A549 (cell line): ENCODE measurements around the gene MRPS24. TPM values are rescaled to one million over a fixed set of nuclear protein-coding genes. Genes with fewer than 3 reads are reported as not detected.

Experiments used
- ATAC-seq, 2 experiments: fragments of 200-7000 bp in 1 of 2; fragments of >200 bp in 1 of 2; cut with Nextera tagmentation in 1 of 2; cut with Tn5 transposase in 1 of 2; 3 replicates each; pipeline versions ENCODE4 v1.8.0 to v1.9.1; 2018 to 2020; ENCODE audit warnings: mild to moderate bottlenecking in 1 of 2, moderate library complexity in 1 of 2
- CTCF ChIA-PET: fragments of 300-600 bp; sonication (Branson Sonifier 250); formaldehyde crosslinking; extraction: SDS; loops from one replicate; lab custom pipeline; 2021; ENCODE audit warnings: antibody characterized with exemption, inconsistent platforms; lab: Yijun Ruan, JAX
- POLR2A ChIA-PET: fragments of 350-600 bp; formaldehyde crosslinking; extraction: SDS; loops from one replicate; lab custom pipeline; 2021; ENCODE audit warnings: antibody characterized with exemption, inconsistent platforms; lab: Yijun Ruan, JAX
- DNase-seq, 2 experiments: peaks; one replicate each; pipeline versions ENCODE4 v3.0.0 to v3.0.0-alpha.2; 2011 to 2016; ENCODE audit warnings: low read depth in 1 of 2, low spot score in 1 of 2
- FAIRE-seq: peaks from 2 replicates; lab custom pipeline; 2011; peaks lifted over from hg19 to GRCh38; lab: Jason Lieb, UNC
- H3K27ac ChIP-seq, 2 experiments: fragments of >200 bp; sonication (Bioruptor Twin); formaldehyde crosslinking; 3 replicates each; pipeline ENCODE4 v1.5.1; 2016 to 2017
- H3K4me1 ChIP-seq: fragments of >200 bp; sonication (Bioruptor Twin); formaldehyde crosslinking; 3 replicates; pipeline ENCODE4 v1.6.1; 2016
- H3K4me2 ChIP-seq: fragments of >200 bp; sonication (Bioruptor Twin); formaldehyde crosslinking; 3 replicates; pipeline ENCODE4 v1.6.1; 2016
- H3K4me3 ChIP-seq: fragments of >200 bp; sonication (Bioruptor Twin); formaldehyde crosslinking; 3 replicates; pipeline ENCODE4 v1.5.1; 2016
- H3K9me3 ChIP-seq: fragments of >200 bp; sonication (Bioruptor Twin); formaldehyde crosslinking; 3 replicates; pipeline ENCODE4 v1.6.1; 2016
- BCL3 ChIP-seq: fragments of >200 bp; sonication (Bioruptor Twin); formaldehyde crosslinking; IDR thresholded peaks from 3 replicates; pipeline ENCODE4 v1.6.1; 2016
- CBX2 ChIP-seq: fragments of 200-600 bp; sonication (generic); IDR thresholded peaks from 2 replicates; pipeline ENCODE4 v1.6.1; 2016; ENCODE audit warnings: low read depth, mild to moderate bottlenecking, borderline replicate concordance
- CHD4 ChIP-seq: fragments of 200-600 bp; sonication (generic); IDR thresholded peaks from 2 replicates; pipeline ENCODE4 v1.6.1; 2016; ENCODE audit warnings: antibody characterized with exemption, mild to moderate bottlenecking, borderline replicate concordance
- E2F6 ChIP-seq: IDR thresholded peaks from 2 replicates; pipeline ENCODE4 v1.6.1; 2012; ENCODE audit warnings: low read depth, borderline replicate concordance
- EHMT2 ChIP-seq: fragments of 200-600 bp; sonication (generic); IDR thresholded peaks from 2 replicates; pipeline ENCODE4 v1.6.1; 2016; ENCODE audit warnings: antibody characterized with exemption, low read depth, mild to moderate bottlenecking, moderate library complexity
- ELK1 ChIP-seq: fragments of 150-350 bp; IDR thresholded peaks from 2 replicates; pipeline ENCODE4 v1.6.1; 2014; ENCODE audit warnings: low read depth, mild to moderate bottlenecking, low read length
- ESRRA ChIP-seq: fragments of 150-350 bp; IDR thresholded peaks from 2 replicates; pipeline ENCODE4 v1.6.1; 2014; ENCODE audit warnings: mild to moderate bottlenecking, low read length, borderline replicate concordance
- FOSB ChIP-seq: fragments of 250-450 bp; sonication (Bioruptor Pico); IDR thresholded peaks from 2 replicates; pipeline ENCODE4 v1.5.0; 2020; ENCODE audit warnings: mild to moderate bottlenecking, moderate library complexity
- GATA3 ChIP-seq: IDR thresholded peaks from 2 replicates; pipeline ENCODE4 v1.6.1; 2012; ENCODE audit warnings: borderline replicate concordance
- HDAC2 ChIP-seq: fragments of 200-600 bp; sonication (generic); IDR thresholded peaks from 2 replicates; pipeline ENCODE4 v1.6.1; 2016
- HOXA7 ChIP-seq: fragments of 250-450 bp; sonication (Bioruptor Pico); IDR thresholded peaks from 2 replicates; pipeline ENCODE4 v1.5.0; 2020; ENCODE audit warnings: mild to moderate bottlenecking, moderate library complexity
- MYC ChIP-seq: IDR thresholded peaks from 2 replicates; pipeline ENCODE4 v1.6.1; 2012; ENCODE audit warnings: mild to moderate bottlenecking, inconsistent platforms, low read length, improper control_type of control experiment, borderline replicate concordance
- NR3C1 ChIP-seq: fragments of >200 bp; sonication (Bioruptor Twin); formaldehyde crosslinking; IDR thresholded peaks from 3 replicates; pipeline ENCODE4 v1.6.1; 2017
- PHF8 ChIP-seq: fragments of 200-600 bp; sonication (generic); IDR thresholded peaks from 2 replicates; pipeline ENCODE4 v1.6.1; 2016; ENCODE audit warnings: low read depth, mild to moderate bottlenecking, antibody characterized with exemption, moderate library complexity, borderline replicate concordance
- POLR2A ChIP-seq: IDR thresholded peaks from 2 replicates; pipeline ENCODE4 v1.6.1; 2012; ENCODE audit warnings: mild to moderate bottlenecking, low read length
- RAD21 ChIP-seq, 2 experiments: fragments of >200 bp in 1 of 2; sonication (Bioruptor Twin) in 1 of 2; formaldehyde crosslinking in 1 of 2; IDR thresholded peaks in 1 of 2; conservative IDR thresholded peaks in 1 of 2; 2 replicates in 1 of 2; 3 replicates in 1 of 2; pipeline ENCODE4 v1.6.1; 2012 to 2018; ENCODE audit warnings: inconsistent platforms in 1 of 2
- RARB ChIP-seq: fragments of 250-450 bp; sonication (Bioruptor Pico); IDR thresholded peaks from 2 replicates; pipeline ENCODE4 v1.8.0; 2021; ENCODE audit warnings: mild to moderate bottlenecking, moderate library complexity
- RCOR1 ChIP-seq: fragments of 150-350 bp; IDR thresholded peaks from 2 replicates; pipeline ENCODE4 v1.6.1; 2014; ENCODE audit warnings: antibody characterized with exemption, low read length, low read depth
- RNF2 ChIP-seq: fragments of 200-600 bp; sonication (generic); IDR thresholded peaks from 2 replicates; pipeline ENCODE4 v1.6.1; 2016; ENCODE audit warnings: low read depth, mild to moderate bottlenecking, antibody characterized with exemption, moderate library complexity, borderline replicate concordance
- TFCP2L1 ChIP-seq: fragments of 250-450 bp; sonication (Bioruptor Pico); IDR thresholded peaks from 2 replicates; pipeline ENCODE4 v1.5.0; 2021; ENCODE audit warnings: mild to moderate bottlenecking
- TP53 ChIP-seq: fragments of 250-450 bp; sonication (Bioruptor Pico); IDR thresholded peaks from 2 replicates; pipeline ENCODE4 v1.5.0; 2021; ENCODE audit warnings: mild to moderate bottlenecking, moderate library complexity
- WGBS: methylation state at CpG from one replicate; pipeline ENCODE4 v1.1.6; 2017; ENCODE audit errors: missing lambda C conversion rate; 5-methylcytosine and 5-hydroxymethylcytosine counted together
- polyA plus RNA-seq, 4 experiments: library from polyadenylated mRNA; depleted of rRNA in 3 of 4; stranded (reverse); fragments of >200 nt; fragmentation: RNase III in 1 of 4; extraction: RNeasy Plus Mini Kit Qiagen cat#74134 plus additional on column Dnase treatment in 1 of 4; gene quantifications; 2 replicates in 3 of 4; 3 replicates in 1 of 4; pipeline ENCODE4 v1.2.3, GENCODE V29; 2011 to 2017
- TF ChIP-seq, protein P1 (sequence below): fragments of >200 bp; sonication (Bioruptor Twin); formaldehyde crosslinking; IDR thresholded peaks from 3 replicates; pipeline ENCODE4 v1.5.1; 2016

Gene MRPS24
- polyA plus RNA-seq, 2 of the 4 experiments (the other 2 are of a cell fraction) = 170 to 226 TPM

GRCh38 chr7:43864126-43864525 lies 5.2 kb downstream of the MRPS24 start:
- Histone ChIP-seq H3K27ac (no peak overlapping the region), H3K4me2 (no peak overlapping the region), H3K9me3 (no peaks in the 10 kb centered on the region), H3K4me1 (peaks cover 8% of the 10 kb centered on the region; the same call in 2 of the 3 replicates), H3K4me3 (no peak overlapping the region)
- ChIA-PET POLR2A (no interaction called here), CTCF (interaction anchor here (1.6 to 2.9 kb wide), 2 partner anchors 12 to 26 kb away, joined by 4 to 8 read pairs; no protein-coding TSS in a partner anchor)
- no peak for TF ChIP-seq GATA3
- no peak for TF ChIP-seq EHMT2
- no peak for TF ChIP-seq CBX2
- no peak for TF ChIP-seq E2F6
- TF ChIP-seq, protein P1, sequence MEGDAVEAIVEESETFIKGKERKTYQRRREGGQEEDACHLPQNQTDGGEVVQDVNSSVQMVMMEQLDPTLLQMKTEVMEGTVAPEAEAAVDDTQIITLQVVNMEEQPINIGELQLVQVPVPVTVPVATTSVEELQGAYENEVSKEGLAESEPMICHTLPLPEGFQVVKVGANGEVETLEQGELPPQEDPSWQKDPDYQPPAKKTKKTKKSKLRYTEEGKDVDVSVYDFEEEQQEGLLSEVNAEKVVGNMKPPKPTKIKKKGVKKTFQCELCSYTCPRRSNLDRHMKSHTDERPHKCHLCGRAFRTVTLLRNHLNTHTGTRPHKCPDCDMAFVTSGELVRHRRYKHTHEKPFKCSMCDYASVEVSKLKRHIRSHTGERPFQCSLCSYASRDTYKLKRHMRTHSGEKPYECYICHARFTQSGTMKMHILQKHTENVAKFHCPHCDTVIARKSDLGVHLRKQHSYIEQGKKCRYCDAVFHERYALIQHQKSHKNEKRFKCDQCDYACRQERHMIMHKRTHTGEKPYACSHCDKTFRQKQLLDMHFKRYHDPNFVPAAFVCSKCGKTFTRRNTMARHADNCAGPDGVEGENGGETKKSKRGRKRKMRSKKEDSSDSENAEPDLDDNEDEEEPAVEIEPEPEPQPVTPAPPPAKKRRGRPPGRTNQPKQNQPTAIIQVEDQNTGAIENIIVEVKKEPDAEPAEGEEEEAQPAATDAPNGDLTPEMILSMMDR = no peak
- no peak for TF ChIP-seq POLR2A
- no peak for TF ChIP-seq FOSB (CRISPR knock-in tag)
- TF ChIP-seq ELK1 = no peak
- no peak for TF ChIP-seq TFCP2L1 (CRISPR knock-in tag)
- no peak for TF ChIP-seq TP53 (CRISPR knock-in tag)
- no peak for TF ChIP-seq BCL3
- TF ChIP-seq PHF8 = no peak
- TF ChIP-seq MYC = no peak
- TF ChIP-seq HOXA7 (CRISPR knock-in tag) = no peak
- ATAC-seq (no peak), FAIRE-seq (no peak), DNase-seq (no peak)
- WGBS = 69% methylated on average over 8 of the region's 8 CpGs

GRCh38 chr7:43856996-43857395 lies 12.3 kb downstream of the MRPS24 start:
- DNase-seq (no peak), ATAC-seq (no peak), FAIRE-seq (no peak)
- POLR2A ChIA-PET = no interaction called here
- H3K4me3 ChIP-seq = no peak overlapping the region
- TF ChIP-seq RCOR1 = no peak
- TF ChIP-seq CHD4 = no peak
- TF ChIP-seq RNF2 = no peak
- no peak for TF ChIP-seq RARB (CRISPR knock-in tag)
- TF ChIP-seq HDAC2 = no peak
- TF ChIP-seq CBX2 = no peak
- no peaks in the 10 kb centered on the region for H3K9me3 ChIP-seq
- no peak overlapping the region for H3K27ac ChIP-seq
- H3K4me2 ChIP-seq = no peak overlapping the region
- WGBS = 17% methylated on average over 1 of the region's 1 CpG
- CTCF ChIA-PET = interaction anchor here (1.4 kb wide), 1 partner anchor 9 kb away, joined by 3 read pairs; no protein-coding TSS in a partner anchor
- no peaks in the 10 kb centered on the region for H3K4me1 ChIP-seq

DNA sequence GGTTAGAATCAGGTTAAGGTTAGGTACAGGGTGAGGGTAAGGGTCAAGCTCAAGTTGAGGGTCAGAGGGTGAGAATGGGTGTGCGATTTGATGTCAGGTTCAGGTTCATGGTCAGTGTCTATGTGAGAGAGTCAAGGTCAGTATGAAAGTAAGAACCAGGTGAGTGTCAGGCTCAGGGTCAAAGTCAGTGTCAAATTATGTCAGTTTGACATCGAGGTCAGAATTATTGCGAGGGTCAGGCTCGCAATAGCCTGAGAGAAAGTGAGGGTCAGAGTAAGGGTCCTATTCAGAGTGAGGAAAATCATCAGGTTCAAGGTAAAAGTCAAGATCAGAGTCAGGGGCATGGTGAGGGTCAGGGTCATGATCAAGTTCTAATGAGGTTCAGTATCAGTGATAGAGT lies 13.0 kb downstream of the MRPS24 start:
- Histone ChIP-seq H3K4me1 (no peaks in the 10 kb centered on the region), H3K27ac (no peak overlapping the region), H3K4me3 (no peak overlapping the region), H3K4me2 (no peak overlapping the region), H3K9me3 (no peaks in the 10 kb centered on the region)
- CTCF ChIA-PET = interaction anchor here (1.4 to 5.3 kb wide), 2 partner anchors 8 to 17 kb away, joined by 3 to 37 read pairs; no protein-coding TSS in a partner anchor
- POLR2A ChIA-PET = no interaction called here
- TF ChIP-seq ESRRA (no peak), NR3C1 (no peak), TFCP2L1 (CRISPR knock-in tag) (no peak), RAD21 (conservative IDR thresholded peaks at IDR 0.05 in 1 of 2, IDR thresholded peaks at IDR 0.05 in 1 of 2) (no peak), E2F6 (no peak), ELK1 (no peak), MYC (no peak)
- WGBS = 33% methylated on average over 4 of the region's 4 CpGs
- ATAC-seq (no peak), DNase-seq (no peak), FAIRE-seq (no peak)
